GM12878 (cell line): ENCODE results near the gene SLC25A48. TPM values are rescaled to one million over a fixed set of nuclear protein-coding genes. Genes with fewer than 3 reads are reported as not detected.

Experiments used
- ATAC-seq: fragments of 200-7000 bp; cut with Tn5 transposase; 3 replicates; pipeline ENCODE4 v1.9.1; 2020; ENCODE audit warnings: mild to moderate bottlenecking, moderate library complexity
- BruUV-seq: library from RNA; stranded (reverse); fragments of 400-500 nt; replicated peaks from 2 replicates; lab custom pipeline; 2021; lab: Mats Ljungman, UMichigan
- CTCF ChIA-PET: fragments of 300-600 bp; sonication (Branson Sonifier 250); formaldehyde crosslinking; extraction: SDS; loops from one replicate; lab custom pipeline; 2021; ENCODE audit warnings: inconsistent platforms; lab: Yijun Ruan, JAX
- POLR2A ChIA-PET: fragments of 350-600 bp; formaldehyde crosslinking; extraction: SDS; loops from one replicate; lab custom pipeline; 2021; ENCODE audit warnings: inconsistent platforms; lab: Charles Lee
- RAD21 ChIA-PET: fragments of 300-600 bp; sonication (Branson Sonifier 250); formaldehyde crosslinking; loops from one replicate; lab custom pipeline; 2023; ENCODE audit warnings: antibody characterized with exemption; ENCODE audit not compliant: unreplicated experiment; lab: Charles Lee
- SMC1A ChIA-PET: fragments of 300-600 bp; sonication (Branson Sonifier 250); formaldehyde crosslinking; loops from one replicate; lab custom pipeline; 2023; ENCODE audit not compliant: unreplicated experiment, uncharacterized antibody; lab: Charles Lee
- DNase-seq: peaks from one replicate; pipeline ENCODE4 v3.0.0-alpha.2; 2011; ENCODE audit warnings: low read depth, low spot score
- FAIRE-seq: peaks from 3 replicates; lab custom pipeline; 2011; peaks lifted over from hg19 to GRCh38; lab: Jason Lieb, UNC
- H2AFZ ChIP-seq: 2 replicates; pipeline ENCODE4 v1.6.0; 2011; ENCODE audit warnings: low read depth, low read length, control low read depth; ENCODE audit not compliant: control insufficient read depth
- H3K27ac ChIP-seq: 2 replicates; pipeline ENCODE4 v1.5.1; 2011; ENCODE audit warnings: control low read depth; ENCODE audit not compliant: control insufficient read depth, insufficient read depth
- H3K27me3 ChIP-seq, 2 experiments: replicated peaks in 1 of 2; 2 replicates each; pipeline versions ENCODE4 v1.6.0 to v1.6.1; 2011; ENCODE audit warnings: low read length in 1 of 2; ENCODE audit not compliant: control insufficient read depth in 2 of 2, insufficient read depth in 2 of 2
- H3K36me3 ChIP-seq, 2 experiments: 2 replicates each; pipeline ENCODE4 v1.5.1; 2011; ENCODE audit warnings: low read length in 1 of 2; ENCODE audit not compliant: control insufficient read depth in 2 of 2, insufficient read depth in 2 of 2
- H3K4me1 ChIP-seq: 2 replicates; pipeline ENCODE4 v1.6.1; 2011; ENCODE audit warnings: mild to moderate bottlenecking, low read length, moderate library complexity, mixed read lengths; ENCODE audit not compliant: control insufficient read depth, insufficient read depth
- H3K4me2 ChIP-seq: 2 replicates; pipeline ENCODE4 v1.6.0; 2011; ENCODE audit warnings: control low read depth; ENCODE audit not compliant: control insufficient read depth, insufficient read depth
- H3K4me3 ChIP-seq: fragments of 200-600 bp; sonication (generic); 2 replicates; pipeline ENCODE4 v1.5.1; 2016
- H3K79me2 ChIP-seq: 2 replicates; pipeline ENCODE4 v1.6.0; 2011; ENCODE audit warnings: low read length; ENCODE audit not compliant: control insufficient read depth, insufficient read depth
- H3K9ac ChIP-seq: 2 replicates; pipeline ENCODE4 v1.8.0; 2011; ENCODE audit warnings: low read length, control low read depth, mixed read lengths; ENCODE audit not compliant: control insufficient read depth, insufficient read depth
- H3K9me3 ChIP-seq: replicated peaks from 3 replicates; pipeline ENCODE4 v1.5.1; 2011; ENCODE audit warnings: mild to moderate bottlenecking, low read length; ENCODE audit not compliant: control insufficient read depth, insufficient read depth
- H4K20me1 ChIP-seq: 2 replicates; pipeline ENCODE4 v1.6.0; 2011; ENCODE audit not compliant: control insufficient read depth, insufficient read depth
- ASH2L ChIP-seq: fragments of 300-600, 200-600 bp; sonication (generic); IDR thresholded peaks from 2 replicates; pipeline ENCODE4 v1.6.1; 2017; ENCODE audit warnings: low read depth, mild to moderate bottlenecking, borderline replicate concordance
- BCL3 ChIP-seq: IDR thresholded peaks from 2 replicates; pipeline ENCODE4 v1.6.1; 2011; ENCODE audit warnings: borderline replicate concordance, low read depth, mild to moderate bottlenecking, moderate library complexity, low read length; ENCODE audit not compliant: insufficient read depth, poor library complexity, severe bottlenecking
- BMI1 ChIP-seq: fragments of 450-650 bp; IDR thresholded peaks from 2 replicates; pipeline ENCODE4 v1.6.1; 2016; ENCODE audit warnings: mild to moderate bottlenecking, moderate library complexity, borderline replicate concordance
- CBFB ChIP-seq: IDR thresholded peaks from 2 replicates; pipeline ENCODE4 v1.6.1; 2016; ENCODE audit warnings: antibody characterized with exemption, low read depth
- CHD2 ChIP-seq: IDR thresholded peaks from 2 replicates; pipeline ENCODE4 v1.6.1; 2011; ENCODE audit warnings: low read depth, low read length, improper control_type of control experiment, borderline replicate concordance
- MEF2A ChIP-seq: IDR thresholded peaks from 2 replicates; pipeline ENCODE4 v1.6.1; 2011; ENCODE audit warnings: low read depth, mild to moderate bottlenecking, low read length, moderate library complexity; ENCODE audit not compliant: insufficient read depth
- POLR2A ChIP-seq: IDR thresholded peaks from 2 replicates; pipeline ENCODE4 v1.6.1; 2011; ENCODE audit warnings: low read depth, mild to moderate bottlenecking, low read length
- RCOR1 ChIP-seq: conservative IDR thresholded peaks from 2 replicates; pipeline ENCODE4 v1.6.1; 2012; ENCODE audit warnings: low read depth, low read length, improper control_type of control experiment
- RELB ChIP-seq: fragments of 450-650 bp; IDR thresholded peaks from 2 replicates; pipeline ENCODE4 v1.6.1; 2017; ENCODE audit warnings: low read depth, mild to moderate bottlenecking, moderate library complexity
- SREBF2 ChIP-seq: IDR thresholded peaks from 2 replicates; pipeline ENCODE4 v1.6.1; 2012; ENCODE audit warnings: mild to moderate bottlenecking, low read length
- ZNF622 ChIP-seq: fragments of 450-650 bp; IDR thresholded peaks from 2 replicates; pipeline ENCODE4 v1.6.1; 2017; ENCODE audit warnings: mild to moderate bottlenecking, inconsistent platforms
- WGBS: methylation state at CpG from one replicate; pipeline ENCODE4 v1.1.6; 2016; ENCODE audit warnings: low lambda C conversion rate; ENCODE audit not compliant: insufficient replicate concordance, insufficient coverage; ENCODE audit errors: missing lambda C conversion rate; 5-methylcytosine and 5-hydroxymethylcytosine counted together
- in situ Hi-C: fragments of 300-500 bp; cut with MboI; formaldehyde crosslinking; loops from 9 replicates; pipeline ENCODE4 v1.14.3; 2018; ENCODE audit warnings: mixed read lengths
- intact Hi-C: fragments of 100-400 bp; cut with micrococcal nuclease; formaldehyde crosslinking; loops from one replicate; pipeline ENCODE4 v1.14.2; 2022; ENCODE audit not compliant: unreplicated experiment
- polyA plus RNA-seq, 11 experiments: library from polyadenylated mRNA; depleted of rRNA in 4 of 11; unstranded in 6 of 11; stranded (reverse) in 5 of 11; fragments of >200 nt; fragmentation: Nextera tagmentation in 4 of 11; fragmentation: Illumina TruSeq in 1 of 11; extraction: Ambion mirVana in 4 of 11; extraction: Trizol in 1 of 11; gene quantifications; 1 replicate in 1 of 11; 2 replicates in 10 of 11; pipeline versions ENCODE4 v1.2.1 to v1.2.3, GENCODE V29; 2011 to 2016; ENCODE audit warnings: inconsistent platforms in 2 of 11, missing spikeins in 2 of 11, low read depth in 1 of 11
- total RNA-seq, 4 experiments: library from RNA; depleted of rRNA in 3 of 4; stranded (reverse); fragments of >200 nt in 3 of 4; fragmentation: Illumina TruSeq in 1 of 4; extraction: Trizol in 1 of 4; gene quantifications; 2 replicates each; pipeline versions ENCODE4 v1.2.1 to v1.2.3, GENCODE V29; 2013 to 2021

The SLC25A48 gene
- total and polyA plus RNA-seq, 10 of the 15 experiments (the other 5 are each of a cell fraction or from before 2014, with no cell fraction given), result 0.06 TPM; not detected in 9

- H3K27ac ChIP-seq, result no peak overlapping the region
- no peaks in the 10 kb centered on the region for H3K36me3 ChIP-seq
- in situ Hi-C loops, result no loop called here
- H3K4me3 ChIP-seq, result no peak overlapping the region
- H2AFZ ChIP-seq, result no peak overlapping the region
- TF ChIP-seq MEF2A (no peak), BCL3 (no peak), ZNF622 (no peak), CHD2 (no peak), CBFB (no peak)
- BruUV-seq, result no TSS peak
- POLR2A ChIA-PET, result no interaction called here
- no peaks in the 10 kb centered on the region for H4K20me1 ChIP-seq
- H3K4me1 ChIP-seq, result no peaks in the 10 kb centered on the region
- no peak overlapping the region for H3K9ac ChIP-seq
- intact Hi-C loops, result no loop called here
- no peak for DNase-seq
- no peak for ATAC-seq
- no peak overlapping the region for H3K4me2 ChIP-seq
- FAIRE-seq, result no peak
- SMC1A ChIA-PET, result interaction anchor here (0.6 to 1.3 kb wide), 2 partner anchors 8 to 12 kb away, joined by 3 read pairs; no protein-coding TSS in a partner anchor
- no peaks in the 10 kb centered on the region for H3K79me2 ChIP-seq
- peaks cover 0 to 3% of the 10 kb centered on the region in 2 experiments; a peak in 1 of 4 replicates for H3K27me3 ChIP-seq
- H3K9me3 ChIP-seq, result no peaks in the 10 kb centered on the region
- 18% methylated on average over 3 of the region's 3 CpGs for WGBS
- CTCF ChIA-PET, result interaction anchor here (0.7 kb wide), 1 partner anchor 291 kb away, joined by 3 read pairs; no protein-coding TSS in a partner anchor
- RAD21 ChIA-PET, result no interaction called here
Measured at GRCh38 chr5:135900276-135900675, 65.8 kb downstream of the SLC25A48 start.

- in situ Hi-C loops (no loop called here), intact Hi-C loops (no loop called here)
- H3K9me3 ChIP-seq, result no peaks in the 10 kb centered on the region
- no peak for DNase-seq
- H3K4me2 ChIP-seq, result no peak overlapping the region
- no peak overlapping the region for H3K4me3 ChIP-seq
- no peaks in the 10 kb centered on the region for H3K27me3 ChIP-seq
- H3K79me2 ChIP-seq, result no peaks in the 10 kb centered on the region
- SMC1A ChIA-PET, result no interaction called here
- RAD21 ChIA-PET, result no interaction called here
- H3K4me1 ChIP-seq, result no peaks in the 10 kb centered on the region
- 65% methylated on average over 3 of the region's 3 CpGs for WGBS
- no peak for FAIRE-seq
- H3K9ac ChIP-seq, result no peak overlapping the region
- no TSS peak for BruUV-seq
- no peak overlapping the region for H3K27ac ChIP-seq
- CTCF ChIA-PET, result no interaction called here
- POLR2A ChIA-PET, result interaction anchor here (0.6 kb wide), 1 partner anchor 1592 kb away, joined by 3 read pairs; no protein-coding TSS in a partner anchor
- H3K36me3 ChIP-seq, result no peaks in the 10 kb centered on the region
- H4K20me1 ChIP-seq, result no peaks in the 10 kb centered on the region
- TF ChIP-seq RCOR1, result no peak
- no peak for TF ChIP-seq ASH2L
- no peak for TF ChIP-seq POLR2A
- no peak for TF ChIP-seq SREBF2
- TF ChIP-seq RELB, result no peak
- no peak for TF ChIP-seq BMI1
- ATAC-seq, result no peak
- H2AFZ ChIP-seq, result no peak overlapping the region
Measured at GRCh38 chr5:135901633-135902032, 67.2 kb downstream of the SLC25A48 start.
